Measurements from ENCODE around the gene TMEM221. TPM values are rescaled to one million over a fixed set of nuclear protein-coding genes. Genes with fewer than 3 reads are reported as not detected.
A peak's percentile ranks its signal among the peaks of the same experiment; 100 is the strongest.

The TMEM221 gene
- total and polyA plus RNA-seq, 2 donors (not counting 3 experiments of a cell fraction or from before 2014, with no cell fraction given), result 0.08 TPM; not detected in 1

DNA sequence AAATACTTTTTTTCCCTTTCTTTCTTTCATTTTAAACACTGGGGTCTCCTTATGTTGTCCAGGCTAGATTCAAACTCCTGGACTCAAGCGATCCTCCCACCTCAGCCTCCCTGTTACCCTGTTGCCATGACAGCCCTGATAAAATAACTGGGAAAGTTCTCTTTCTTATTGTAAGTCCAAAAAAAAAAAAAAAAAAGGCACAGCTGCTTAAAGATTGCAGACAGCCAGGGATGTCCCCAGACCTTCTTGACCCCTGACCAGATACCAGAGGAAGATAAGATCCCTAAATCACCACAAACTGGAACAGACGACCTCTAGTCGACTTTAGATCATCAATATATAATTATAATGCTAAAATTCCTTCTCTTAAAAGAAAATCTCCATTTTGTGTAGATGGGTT, 29.8 kb downstream of the TMEM221 start:
- Histone ChIP-seq H3K4me2 (ENCODE audit: insufficient read depth, low read length) (peak overlapping the region; percentile 75), H3K4me3 (replicated peaks in 1 of 3; ENCODE audit: insufficient read depth in 1 of 3, low read depth in 1 of 3, low read length in 3 of 3) (peak overlapping the region in 1 of 3 experiments; percentile 63), H3K9me1 (replicated peaks; ENCODE audit: control insufficient read depth, extremely low read depth, insufficient read depth, low read length) (no peaks in the 10 kb centered on the region), H3K9me3 (replicated peaks; ENCODE audit: control insufficient read depth, insufficient read depth, low read length) (no peaks in the 10 kb centered on the region), H2AFZ (ENCODE audit: low read depth, low read length) (no peak overlapping the region), H3K9ac (replicated peaks; ENCODE audit: extremely low read depth, insufficient read depth, low read length) (peak overlapping the region; percentile 35), H3K4me1 (ENCODE audit: control insufficient read depth, extremely low read depth, insufficient read depth, low read length) (peaks cover 15% of the 10 kb centered on the region), H3K36me3 (ENCODE audit: control insufficient read depth in 2 of 2, extremely low read depth in 1 of 2, insufficient read depth in 2 of 2, low read length in 2 of 2) (no peaks in the 10 kb centered on the region), H3K27ac (ENCODE audit: insufficient read depth, low read depth, low read length) (peak overlapping the region; percentile 64), H4K20me1 (replicated peaks; ENCODE audit: control insufficient read depth, extremely low read depth, insufficient read depth, low read length) (no peaks in the 10 kb centered on the region), H3K27me3 (ENCODE audit: control insufficient read depth in 2 of 2, insufficient read depth in 2 of 2, low read length in 2 of 2) (no peaks in the 10 kb centered on the region), H3K79me2 (ENCODE audit: control insufficient read depth, insufficient read depth, low read length) (no peaks in the 10 kb centered on the region)
- dilution Hi-C loops (cut with MboI; ENCODE audit: extremely low pct_ligation_motif_present, low sequenced_read_pairs) (no loop called here), intact Hi-C loops (cut with micrococcal nuclease) (loop anchor here (2.0 kb wide), 1 partner anchor 52 kb away; the partner anchor contains the start of gene SLC27A1)
- FAIRE-seq, result no peak
- BruUV-seq (replicated peaks), result no TSS peak
- no peak for DNase-seq (ENCODE audit: low read depth, low spot score)
- POLR2A ChIA-PET, result interaction anchor here (1.3 kb wide), 1 partner anchor 13 kb away, joined by 4 read pairs; the partner anchor contains the start of gene BST2
- TF ChIP-seq, protein P1, sequence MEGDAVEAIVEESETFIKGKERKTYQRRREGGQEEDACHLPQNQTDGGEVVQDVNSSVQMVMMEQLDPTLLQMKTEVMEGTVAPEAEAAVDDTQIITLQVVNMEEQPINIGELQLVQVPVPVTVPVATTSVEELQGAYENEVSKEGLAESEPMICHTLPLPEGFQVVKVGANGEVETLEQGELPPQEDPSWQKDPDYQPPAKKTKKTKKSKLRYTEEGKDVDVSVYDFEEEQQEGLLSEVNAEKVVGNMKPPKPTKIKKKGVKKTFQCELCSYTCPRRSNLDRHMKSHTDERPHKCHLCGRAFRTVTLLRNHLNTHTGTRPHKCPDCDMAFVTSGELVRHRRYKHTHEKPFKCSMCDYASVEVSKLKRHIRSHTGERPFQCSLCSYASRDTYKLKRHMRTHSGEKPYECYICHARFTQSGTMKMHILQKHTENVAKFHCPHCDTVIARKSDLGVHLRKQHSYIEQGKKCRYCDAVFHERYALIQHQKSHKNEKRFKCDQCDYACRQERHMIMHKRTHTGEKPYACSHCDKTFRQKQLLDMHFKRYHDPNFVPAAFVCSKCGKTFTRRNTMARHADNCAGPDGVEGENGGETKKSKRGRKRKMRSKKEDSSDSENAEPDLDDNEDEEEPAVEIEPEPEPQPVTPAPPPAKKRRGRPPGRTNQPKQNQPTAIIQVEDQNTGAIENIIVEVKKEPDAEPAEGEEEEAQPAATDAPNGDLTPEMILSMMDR (IDR thresholded peaks at IDR 0.05; ENCODE audit: extremely low read depth in 1 of 2, insufficient read depth in 1 of 2, low read depth in 1 of 2, low read length in 2 of 2), result no peak
- TF ChIP-seq FOS (IDR thresholded peaks at IDR 0.05; ENCODE audit: borderline replicate concordance, insufficient read depth, low read length), result no peak
- no peak for TF ChIP-seq POLR2AphosphoS5 (IDR thresholded peaks at IDR 0.05; ENCODE audit: insufficient read depth, low read depth, low read length)
- CTCF ChIA-PET, result interaction anchor here (1.3 to 1.6 kb wide), 5 partner anchors 19 to 48 kb away, joined by 4 to 12 read pairs (median 5); partner anchors contain the start of gene CCDC194

DNA sequence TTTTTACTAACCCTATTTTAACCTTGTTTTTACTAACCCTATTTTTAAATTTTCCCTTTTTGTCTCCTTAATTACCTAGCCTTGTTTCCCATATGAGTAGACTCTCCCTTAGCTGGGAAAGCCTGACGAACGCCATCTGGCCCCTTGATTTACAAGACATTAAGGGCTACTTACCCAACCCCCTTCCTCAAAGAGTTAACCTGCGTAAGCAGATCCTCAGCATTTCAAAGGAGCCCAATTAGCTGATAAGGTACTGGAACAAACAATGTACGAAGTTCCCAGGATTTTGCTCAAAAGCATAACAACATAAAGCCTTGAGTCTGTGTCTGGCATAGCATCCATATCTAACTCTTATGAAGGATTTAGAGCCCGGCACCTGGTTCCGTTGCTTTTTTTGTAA, 33.3 kb downstream of the TMEM221 start:
- Histone ChIP-seq H3K4me3 (replicated peaks in 1 of 3; ENCODE audit: insufficient read depth in 1 of 3, low read depth in 1 of 3, low read length in 3 of 3) (no peak overlapping the region), H2AFZ (ENCODE audit: low read depth, low read length) (no peak overlapping the region), H3K4me1 (ENCODE audit: control insufficient read depth, extremely low read depth, insufficient read depth, low read length) (peaks cover 31% of the 10 kb centered on the region), H3K9me3 (replicated peaks; ENCODE audit: control insufficient read depth, insufficient read depth, low read length) (no peaks in the 10 kb centered on the region), H3K79me2 (ENCODE audit: control insufficient read depth, insufficient read depth, low read length) (no peaks in the 10 kb centered on the region), H3K27ac (ENCODE audit: insufficient read depth, low read depth, low read length) (no peak overlapping the region), H4K20me1 (replicated peaks; ENCODE audit: control insufficient read depth, extremely low read depth, insufficient read depth, low read length) (no peaks in the 10 kb centered on the region), H3K27me3 (ENCODE audit: control insufficient read depth in 2 of 2, insufficient read depth in 2 of 2, low read length in 2 of 2) (no peaks in the 10 kb centered on the region), H3K36me3 (ENCODE audit: control insufficient read depth in 2 of 2, extremely low read depth in 1 of 2, insufficient read depth in 2 of 2, low read length in 2 of 2) (no peaks in the 10 kb centered on the region), H3K9ac (replicated peaks; ENCODE audit: extremely low read depth, insufficient read depth, low read length) (no peak overlapping the region), H3K4me2 (ENCODE audit: insufficient read depth, low read length) (no peak overlapping the region), H3K9me1 (replicated peaks; ENCODE audit: control insufficient read depth, extremely low read depth, insufficient read depth, low read length) (no peaks in the 10 kb centered on the region)
- TF ChIP-seq POLR2AphosphoS5 (IDR thresholded peaks at IDR 0.05; ENCODE audit: insufficient read depth, low read depth, low read length), result no peak
- TF ChIP-seq EZH2 (IDR thresholded peaks at IDR 0.05; ENCODE audit: borderline replicate concordance, low read depth, low read length, severe bottlenecking), result no peak
- TF ChIP-seq FOS (IDR thresholded peaks at IDR 0.05; ENCODE audit: borderline replicate concordance, insufficient read depth, low read length), result no peak
- no peak for TF ChIP-seq MYC (IDR thresholded peaks at IDR 0.05; ENCODE audit: low read depth, low read length)
- TF ChIP-seq, protein P1 (IDR thresholded peaks at IDR 0.05; ENCODE audit: extremely low read depth in 1 of 2, insufficient read depth in 1 of 2, low read depth in 1 of 2, low read length in 2 of 2), result no peak
- TF ChIP-seq, protein P2, sequence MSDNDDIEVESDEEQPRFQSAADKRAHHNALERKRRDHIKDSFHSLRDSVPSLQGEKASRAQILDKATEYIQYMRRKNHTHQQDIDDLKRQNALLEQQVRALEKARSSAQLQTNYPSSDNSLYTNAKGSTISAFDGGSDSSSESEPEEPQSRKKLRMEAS (IDR thresholded peaks at IDR 0.05; ENCODE audit: insufficient read depth, insufficient read length), result no peak
- TF ChIP-seq POLR2A (IDR thresholded peaks at IDR 0.05; ENCODE audit: low read depth, low read length), result no peak
- no peak for TF ChIP-seq GATA2 (IDR thresholded peaks at IDR 0.05; ENCODE audit: insufficient read depth, insufficient read length, low read depth, low read length)
- no peak for TF ChIP-seq JUN (IDR thresholded peaks at IDR 0.05; ENCODE audit: borderline replicate concordance, insufficient read depth, insufficient read length, low read depth)
- ChIA-PET POLR2A (no interaction called here), CTCF (interaction anchor here (1.4 kb wide), 1 partner anchor 26 kb away, joined by 3 read pairs; no protein-coding TSS in a partner anchor)
- DNase-seq (ENCODE audit: low read depth, low spot score) (no peak), FAIRE-seq (no peak)
- intact Hi-C loops (cut with micrococcal nuclease) (no loop called here), dilution Hi-C loops (cut with MboI; ENCODE audit: extremely low pct_ligation_motif_present, low sequenced_read_pairs) (no loop called here)
- BruUV-seq (replicated peaks), result no TSS peak

Measured in endothelial cell of umbilical vein (primary cell).